Prostate gland (tissue), 2 donors: ENCODE measurements around the gene MYO18B. TPM values are rescaled to one million over a fixed set of nuclear protein-coding genes. Genes with fewer than 3 reads are reported as not detected.

ENCODE experiments used
- DNase-seq: peaks from one replicate; pipeline ENCODE4 v3.0.0-alpha.2; 2019; ENCODE audit warnings: low spot score
- H3K27ac ChIP-seq, 2 donors: fragments of 200-600 bp; sonication (generic); 2 replicates each; pipeline ENCODE4 v1.5.1; 2017 to 2019
- H3K27me3 ChIP-seq: fragments of 200-600 bp; sonication (generic); replicated peaks from 2 replicates; pipeline ENCODE4 v1.5.1; 2019; ENCODE audit not compliant: insufficient read depth
- H3K36me3 ChIP-seq, 2 donors: fragments of 200-600 bp; sonication (generic); 1 replicate in 1 of 2; 2 replicates in 1 of 2; pipeline versions ENCODE4 v1.5.1 to v1.8.1; 2017 to 2019
- H3K4me1 ChIP-seq: fragments of 200-600 bp; sonication (generic); replicated peaks from 2 replicates; pipeline ENCODE4 v1.5.1; 2019
- H3K4me3 ChIP-seq, 2 donors: fragments of 200-600 bp; sonication (generic); 2 replicates each; pipeline ENCODE4 v1.5.1; 2017 to 2019
- H3K9me3 ChIP-seq: fragments of 200-600 bp; sonication (generic); 2 replicates; pipeline ENCODE4 v1.5.1; 2017
- CTCF ChIP-seq, 4 experiments: fragments of 200-600 bp in 2 of 4; fragments of 450-650 bp in 2 of 4; sonication (generic) in 2 of 4; IDR thresholded peaks; 1 replicate in 3 of 4; 2 replicates in 1 of 4; pipeline ENCODE4 v1.5.1; 2016 to 2019; ENCODE audit warnings: antibody characterized with exemption in 4 of 4, mild to moderate bottlenecking in 2 of 4, moderate library complexity in 2 of 4
- POLR2A ChIP-seq: fragments of 450-650 bp; IDR thresholded peaks from one replicate; pipeline ENCODE4 v1.6.1; 2016; ENCODE audit warnings: antibody characterized with exemption, mild to moderate bottlenecking
- POLR2AphosphoS5 ChIP-seq: sonication (generic); formaldehyde crosslinking; IDR thresholded peaks from one replicate; pipeline ENCODE4 v1.6.1; 2017; ENCODE audit warnings: antibody characterized with exemption
- WGBS: methylation state at CpG from one replicate; pipeline ENCODE4 v1.1.5; 2018; 5-methylcytosine and 5-hydroxymethylcytosine counted together
- intact Hi-C: fragments of 100-400 bp; cut with DNase I; formaldehyde crosslinking; loops from one replicate; pipeline ENCODE4 v1.14.2; 2022
- total RNA-seq, 2 donors: library from RNA; depleted of rRNA; stranded (reverse); fragments of >200 nt; gene quantifications; one replicate each; pipeline ENCODE4 v1.1.0, GENCODE V29; 2016

MYO18B gene
- total RNA-seq, 2 donors from 2014 or later = 3.1 to 7.1 TPM

GRCh38 chr22:25833676-25834075 lies 91.7 kb downstream of the MYO18B start:
- no peak overlapping the region for H3K27ac ChIP-seq
- H3K4me1 ChIP-seq = no peaks in the 10 kb centered on the region
- no peak overlapping the region for H3K4me3 ChIP-seq
- H3K36me3 ChIP-seq = no peaks in the 10 kb centered on the region
- WGBS = 68% methylated on average over 2 of the region's 2 CpGs
- no peaks in the 10 kb centered on the region for H3K27me3 ChIP-seq
- DNase-seq = no peak
- TF ChIP-seq POLR2AphosphoS5 (no peak), POLR2A (no peak), CTCF (IDR thresholded peaks at IDR 0.05) (no peak)
- intact Hi-C loops = no loop called here
- H3K9me3 ChIP-seq = no peaks in the 10 kb centered on the region

DNA sequence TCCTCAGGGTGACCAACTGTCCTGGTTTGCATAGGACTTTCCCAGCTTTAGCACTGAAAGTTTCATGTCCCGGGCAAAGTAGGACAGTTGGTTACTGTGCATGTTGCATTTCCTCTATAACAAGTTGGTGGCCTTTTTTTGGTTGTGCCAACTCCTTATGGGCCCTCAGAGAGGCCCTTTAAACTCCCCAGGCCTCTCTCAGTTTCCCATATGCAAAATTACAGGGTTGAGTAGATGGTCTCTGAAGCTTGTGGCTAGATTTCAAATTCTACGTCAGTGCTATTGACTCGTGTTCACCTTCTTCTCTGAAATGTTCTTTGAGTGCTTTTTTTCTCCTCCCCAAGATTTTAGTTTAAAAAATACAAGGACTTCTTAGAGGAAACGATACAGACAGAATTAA lies 92.5 kb downstream of the MYO18B start:
- no peaks in the 10 kb centered on the region for H3K4me1 ChIP-seq

DNA sequence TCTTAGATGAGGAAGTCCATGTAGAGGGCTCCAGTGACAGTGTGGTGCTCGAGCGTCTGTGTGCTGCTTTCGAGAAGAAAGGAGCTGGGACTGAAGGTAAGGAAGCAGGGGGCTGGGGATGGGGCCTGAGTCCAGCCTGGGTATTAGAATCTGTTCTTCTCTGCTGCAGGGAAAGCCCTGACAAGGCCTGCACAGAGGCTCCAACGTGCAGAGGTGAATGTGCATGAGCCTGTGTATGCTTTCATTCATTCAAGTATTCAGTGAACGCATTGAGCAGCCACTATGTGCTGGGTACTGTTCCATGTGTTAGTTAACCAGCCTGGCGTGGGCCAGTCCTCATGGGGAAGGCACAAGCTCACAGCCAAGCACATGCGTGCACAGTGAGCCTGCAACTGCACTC lies 93.4 kb downstream of the MYO18B start:
- no peak for TF ChIP-seq CTCF (IDR thresholded peaks at IDR 0.05)
- no peak for TF ChIP-seq POLR2A
- TF ChIP-seq POLR2AphosphoS5 = no peak
- H3K36me3 ChIP-seq = no peaks in the 10 kb centered on the region
- no peak for DNase-seq
- 78% methylated on average over 7 of the region's 7 CpGs for WGBS
- no peaks in the 10 kb centered on the region for H3K27me3 ChIP-seq
- H3K4me3 ChIP-seq = no peak overlapping the region
- H3K4me1 ChIP-seq = no peaks in the 10 kb centered on the region
- H3K9me3 ChIP-seq = no peaks in the 10 kb centered on the region
- no peak overlapping the region for H3K27ac ChIP-seq
- intact Hi-C loops = no loop called here

More for the DNA sequence above, 92.5 kb downstream of the MYO18B start:
- WGBS = 78% methylated on average over 4 of the region's 4 CpGs
- no peak for DNase-seq
- H3K4me3 ChIP-seq = no peak overlapping the region
- H3K27me3 ChIP-seq = no peaks in the 10 kb centered on the region
- intact Hi-C loops = no loop called here
- H3K27ac ChIP-seq = no peak overlapping the region
- no peak for TF ChIP-seq POLR2A
- TF ChIP-seq POLR2AphosphoS5 = no peak
- TF ChIP-seq CTCF (IDR thresholded peaks at IDR 0.05) = no peak
- H3K9me3 ChIP-seq = no peaks in the 10 kb centered on the region
- H3K36me3 ChIP-seq = no peaks in the 10 kb centered on the region

DNA sequence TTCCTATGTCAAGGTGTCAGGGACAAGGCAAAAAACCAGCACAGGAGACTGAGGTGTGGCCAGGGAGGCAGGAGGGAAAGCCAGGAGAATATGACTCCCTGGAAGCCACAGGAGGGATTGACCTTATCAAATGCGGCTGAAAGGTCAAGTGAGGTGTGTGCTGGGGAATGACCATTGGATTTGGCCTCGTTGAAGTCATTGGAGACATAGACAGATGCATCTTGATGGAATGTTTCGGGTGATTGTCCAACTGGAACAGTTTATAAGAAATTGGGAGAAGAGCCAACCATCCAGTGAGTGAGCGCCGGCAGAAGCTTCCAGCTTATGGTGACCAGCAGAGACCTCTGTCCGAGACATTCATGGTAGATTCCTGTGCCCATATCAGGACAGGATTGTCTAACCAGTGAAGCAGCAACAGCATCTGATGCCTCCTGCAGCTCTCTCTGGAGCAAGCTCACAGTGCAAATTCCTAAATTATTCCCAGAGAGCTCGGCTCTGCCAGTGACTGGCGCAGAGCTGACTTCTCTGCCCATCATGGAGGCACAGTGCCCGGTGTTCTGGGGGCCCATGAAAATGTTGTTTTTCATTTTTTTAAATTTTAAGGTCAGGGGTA lies 95.4 kb downstream of the MYO18B start:
- no peak for TF ChIP-seq POLR2A
- no peak for TF ChIP-seq POLR2AphosphoS5
- no peak for TF ChIP-seq CTCF (IDR thresholded peaks at IDR 0.05)
- Histone ChIP-seq H3K4me3 (no peak overlapping the region), H3K27me3 (no peaks in the 10 kb centered on the region), H3K36me3 (no peaks in the 10 kb centered on the region), H3K9me3 (no peaks in the 10 kb centered on the region), H3K27ac (no peak overlapping the region), H3K4me1 (no peaks in the 10 kb centered on the region)
- DNase-seq = no peak
- intact Hi-C loops = no loop called here
- 57% methylated on average over 9 of the region's 9 CpGs for WGBS

- intact Hi-C loops = no loop called here
- H3K27me3 ChIP-seq = no peaks in the 10 kb centered on the region
Observed at GRCh38 chr22:25838960-25839741, 97.2 kb downstream of the MYO18B start.

More at GRCh38 chr22:25838960-25839741, 97.2 kb downstream of the MYO18B start:
- Histone ChIP-seq H3K4me1 (no peaks in the 10 kb centered on the region), H3K4me3 (no peak overlapping the region), H3K36me3 (no peaks in the 10 kb centered on the region), H3K9me3 (no peaks in the 10 kb centered on the region), H3K27ac (no peak overlapping the region)
- 93% methylated on average over 12 of the region's 12 CpGs for WGBS
- no peak for TF ChIP-seq POLR2AphosphoS5
- TF ChIP-seq CTCF (IDR thresholded peaks at IDR 0.05) = no peak
- TF ChIP-seq POLR2A = no peak
- no peak for DNase-seq
